Measurements from ENCODE around the gene VPS39. TPM values are rescaled to one million over a fixed set of nuclear protein-coding genes. Genes with fewer than 3 reads are reported as not detected.
A peak's percentile ranks its signal among the peaks of the same experiment; 100 is the strongest.

Gene VPS39
- total RNA-seq, 1 donor from 2014 or later = 66.9 TPM

- Histone ChIP-seq H3K4me1 (peaks cover 9% of the 10 kb centered on the region), H3K27me3 (no peaks in the 10 kb centered on the region), H3K4me2 (no peak overlapping the region), H4K20me1 (ENCODE audit: low read depth) (peaks cover 5% of the 10 kb centered on the region), H3K79me2 (ENCODE audit: low read depth) (peaks cover 21% of the 10 kb centered on the region), H2AFZ (replicated peaks) (no peak overlapping the region), H3K36me3 (peaks cover 18% of the 10 kb centered on the region), H3K9me3 (ENCODE audit: low read depth) (no peaks in the 10 kb centered on the region), H3K9ac (no peak overlapping the region), H3K27ac (no peak overlapping the region), H3K4me3 (no peak overlapping the region), H3F3A (ENCODE audit: low read depth) (peaks cover 25% of the 10 kb centered on the region)
- DNase-seq (ENCODE audit: low spot score) = no peak
- no peaks in the 10 kb centered on the region for H3K27me3 Mint-ChIP-seq (ENCODE audit: insufficient read depth, low read depth)
- no peak overlapping the region for H3K27ac Mint-ChIP-seq
- peaks cover 16% of the 10 kb centered on the region for H3K4me1 Mint-ChIP-seq
- H3K4me3 Mint-ChIP-seq = no peak overlapping the region
- no peak for TF ChIP-seq CTCF (IDR thresholded peaks at IDR 0.05)
- TF ChIP-seq EZH2 (IDR thresholded peaks at IDR 0.05) = no peak
- TF ChIP-seq EZH2phosphoT487 (IDR thresholded peaks at IDR 0.05) = no peak
- H3K9me3 Mint-ChIP-seq = no peaks in the 10 kb centered on the region
- peaks cover 14% of the 10 kb centered on the region for H3K36me3 Mint-ChIP-seq
These were observed 2.6 kb upstream of the VPS39 start for GRCh38 chr15:42210696-42211095.

- Mint-ChIP-seq H3K36me3 (peaks cover 6% of the 10 kb centered on the region), H3K27me3 (ENCODE audit: insufficient read depth, low read depth) (no peaks in the 10 kb centered on the region), H3K27ac (no peak overlapping the region), H3K4me3 (peak overlapping the region; percentile 74), H3K9me3 (no peaks in the 10 kb centered on the region), H3K4me1 (peaks cover 16% of the 10 kb centered on the region)
- Histone ChIP-seq H3K9ac (no peak overlapping the region), H3K4me3 (no peak overlapping the region), H3K79me2 (ENCODE audit: low read depth) (peaks cover 45% of the 10 kb centered on the region), H4K20me1 (ENCODE audit: low read depth) (peaks cover 13% of the 10 kb centered on the region), H3K4me1 (peaks cover 9% of the 10 kb centered on the region), H3K9me3 (ENCODE audit: low read depth) (no peaks in the 10 kb centered on the region), H3K4me2 (peak overlapping the region; percentile 94), H3K27me3 (no peaks in the 10 kb centered on the region), H3K27ac (no peak overlapping the region), H2AFZ (replicated peaks) (no peak overlapping the region), H3F3A (ENCODE audit: low read depth) (peaks cover 25% of the 10 kb centered on the region), H3K36me3 (peaks cover 8% of the 10 kb centered on the region)
- no peak for DNase-seq (ENCODE audit: low spot score)
- TF ChIP-seq EZH2phosphoT487 (IDR thresholded peaks at IDR 0.05) = no peak
- TF ChIP-seq CTCF (IDR thresholded peaks at IDR 0.05) = no peak
- TF ChIP-seq EZH2 (IDR thresholded peaks at IDR 0.05) = no peak
These were observed 1.7 kb downstream of the VPS39 start for GRCh38 chr15:42206406-42206805.

- Mint-ChIP-seq H3K9me3 (no peaks in the 10 kb centered on the region), H3K27ac (no peak overlapping the region), H3K4me1 (peaks cover 16% of the 10 kb centered on the region), H3K36me3 (no peaks in the 10 kb centered on the region), H3K27me3 (ENCODE audit: insufficient read depth, low read depth) (no peaks in the 10 kb centered on the region), H3K4me3 (no peak overlapping the region)
- no peak overlapping the region for H2AFZ ChIP-seq (replicated peaks)
- H3K27ac ChIP-seq = no peak overlapping the region
- no peak for DNase-seq (ENCODE audit: low spot score)
- H3K4me3 ChIP-seq = no peak overlapping the region
- H3K4me2 ChIP-seq = no peak overlapping the region
- no peaks in the 10 kb centered on the region for H3K36me3 ChIP-seq
- peaks cover 19% of the 10 kb centered on the region for H4K20me1 ChIP-seq (ENCODE audit: low read depth)
- H3K79me2 ChIP-seq (ENCODE audit: low read depth) = peaks cover 52% of the 10 kb centered on the region
- TF ChIP-seq EZH2 (IDR thresholded peaks at IDR 0.05) (no peak), CTCF (IDR thresholded peaks at IDR 0.05) (no peak), EZH2phosphoT487 (IDR thresholded peaks at IDR 0.05) (no peak)
- H3K9ac ChIP-seq = no peak overlapping the region
- no peaks in the 10 kb centered on the region for H3K9me3 ChIP-seq (ENCODE audit: low read depth)
- H3F3A ChIP-seq (ENCODE audit: low read depth) = peaks cover 7% of the 10 kb centered on the region
- H3K4me1 ChIP-seq = peaks cover 9% of the 10 kb centered on the region
- H3K27me3 ChIP-seq = no peaks in the 10 kb centered on the region
These were observed 4.2 kb downstream of the VPS39 start for GRCh38 chr15:42203891-42204290.
